ENCODE data around the gene STIM2.

GRCh38 chr4:26884486-26884988 lies 23.9 kb downstream of the STIM2 start:
- TF ChIP-seq CTCF (optimal IDR thresholded peaks at IDR 0.05 in 1 of 3, IDR thresholded peaks at IDR 0.05 in 1 of 3, conservative IDR thresholded peaks at IDR 0.05 in 1 of 3; ENCODE audit: extremely low read depth in 1 of 3, insufficient read depth in 2 of 3, low read length in 3 of 3) (no peak), EZH2 (IDR thresholded peaks at IDR 0.05; ENCODE audit: low read length) (no peak)

Data from keratinocyte (primary cell).